ENCODE results near the gene SACM1L. TPM values are rescaled to one million over a fixed set of nuclear protein-coding genes. Genes with fewer than 3 reads are reported as not detected.

SACM1L gene
- total RNA-seq, 4 donors from 2014 or later: 23.8 to 34.6 (median 32.1) TPM

DNA sequence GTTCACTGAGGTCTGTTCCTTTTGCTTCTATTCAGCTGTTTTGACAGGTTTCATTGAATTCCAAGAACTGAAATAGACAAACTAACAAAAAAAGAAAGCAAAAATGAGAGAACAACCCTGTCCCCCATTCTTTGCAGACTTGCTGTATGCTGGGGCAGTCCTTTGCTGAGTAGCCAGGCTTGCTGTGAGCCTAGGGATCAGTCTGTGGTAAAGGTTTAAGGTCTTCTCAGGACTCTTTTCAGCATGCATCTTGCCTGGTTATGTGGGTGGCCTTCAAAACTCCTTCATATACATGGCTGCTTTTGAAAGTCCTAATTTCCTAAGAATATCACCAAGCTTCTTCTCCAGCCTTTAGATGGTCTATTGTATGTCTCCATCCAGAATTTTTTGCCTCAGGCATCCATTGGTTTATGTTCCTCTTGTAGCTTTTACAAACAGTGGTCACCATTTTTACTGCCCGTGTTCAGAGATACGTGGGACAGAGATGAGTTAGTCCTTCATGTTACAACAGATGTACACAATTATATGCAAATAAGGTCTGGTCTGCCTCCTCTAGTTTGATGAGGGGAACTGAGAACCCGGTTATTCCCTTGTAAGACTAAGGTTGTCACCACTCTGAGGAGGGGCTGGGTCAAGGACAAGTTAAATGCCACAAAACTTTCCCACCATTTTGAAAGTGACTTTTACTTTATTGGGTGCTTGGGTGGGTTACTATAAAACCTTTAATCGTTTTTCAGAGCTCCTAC is 41.4 kb downstream of the SACM1L start:
- TF ChIP-seq, protein P1, sequence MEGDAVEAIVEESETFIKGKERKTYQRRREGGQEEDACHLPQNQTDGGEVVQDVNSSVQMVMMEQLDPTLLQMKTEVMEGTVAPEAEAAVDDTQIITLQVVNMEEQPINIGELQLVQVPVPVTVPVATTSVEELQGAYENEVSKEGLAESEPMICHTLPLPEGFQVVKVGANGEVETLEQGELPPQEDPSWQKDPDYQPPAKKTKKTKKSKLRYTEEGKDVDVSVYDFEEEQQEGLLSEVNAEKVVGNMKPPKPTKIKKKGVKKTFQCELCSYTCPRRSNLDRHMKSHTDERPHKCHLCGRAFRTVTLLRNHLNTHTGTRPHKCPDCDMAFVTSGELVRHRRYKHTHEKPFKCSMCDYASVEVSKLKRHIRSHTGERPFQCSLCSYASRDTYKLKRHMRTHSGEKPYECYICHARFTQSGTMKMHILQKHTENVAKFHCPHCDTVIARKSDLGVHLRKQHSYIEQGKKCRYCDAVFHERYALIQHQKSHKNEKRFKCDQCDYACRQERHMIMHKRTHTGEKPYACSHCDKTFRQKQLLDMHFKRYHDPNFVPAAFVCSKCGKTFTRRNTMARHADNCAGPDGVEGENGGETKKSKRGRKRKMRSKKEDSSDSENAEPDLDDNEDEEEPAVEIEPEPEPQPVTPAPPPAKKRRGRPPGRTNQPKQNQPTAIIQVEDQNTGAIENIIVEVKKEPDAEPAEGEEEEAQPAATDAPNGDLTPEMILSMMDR (IDR thresholded peaks at IDR 0.05): no peak
- no peak for TF ChIP-seq POLR2A (IDR thresholded peaks at IDR 0.05)
- 78 to 82% methylated on average over 4 of the region's 4 CpGs for WGBS, 2 donors
- intact Hi-C loops (cut with DNase I; ENCODE audit: low total_unique reads): no loop called here
- H3K4me3 ChIP-seq (ENCODE audit: low read depth, poor library complexity, severe bottlenecking): no peak overlapping the region
- no peak for DNase-seq (ENCODE audit: low spot score in 2 of 2)

DNA sequence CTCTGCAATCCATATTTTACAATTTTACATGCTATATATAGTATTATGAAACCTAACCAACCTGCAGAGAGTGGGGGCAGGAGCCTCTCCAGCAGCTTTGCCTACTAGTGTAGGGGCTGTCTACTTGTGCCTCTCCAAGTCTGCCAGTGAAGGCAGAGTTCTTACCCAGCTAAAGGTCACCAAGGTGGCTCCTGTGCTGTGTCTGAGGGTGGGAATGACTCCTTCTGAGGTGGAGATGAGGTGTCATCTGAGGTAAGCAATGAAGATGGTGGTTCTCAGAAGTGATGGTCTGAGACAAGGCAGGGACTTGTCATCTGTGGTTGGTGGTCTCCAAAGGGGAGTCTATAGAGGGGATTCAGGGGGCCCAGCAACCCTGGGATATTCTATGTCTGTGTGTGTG is 47.5 kb downstream of the SACM1L start:
- TF ChIP-seq, protein P1 (IDR thresholded peaks at IDR 0.05): no peak
- no peak for TF ChIP-seq POLR2A (IDR thresholded peaks at IDR 0.05)
- H3K4me3 ChIP-seq (ENCODE audit: low read depth, poor library complexity, severe bottlenecking): no peak overlapping the region
- intact Hi-C loops (cut with DNase I; ENCODE audit: low total_unique reads): no loop called here
- DNase-seq (ENCODE audit: low spot score in 2 of 2): no peak

DNA sequence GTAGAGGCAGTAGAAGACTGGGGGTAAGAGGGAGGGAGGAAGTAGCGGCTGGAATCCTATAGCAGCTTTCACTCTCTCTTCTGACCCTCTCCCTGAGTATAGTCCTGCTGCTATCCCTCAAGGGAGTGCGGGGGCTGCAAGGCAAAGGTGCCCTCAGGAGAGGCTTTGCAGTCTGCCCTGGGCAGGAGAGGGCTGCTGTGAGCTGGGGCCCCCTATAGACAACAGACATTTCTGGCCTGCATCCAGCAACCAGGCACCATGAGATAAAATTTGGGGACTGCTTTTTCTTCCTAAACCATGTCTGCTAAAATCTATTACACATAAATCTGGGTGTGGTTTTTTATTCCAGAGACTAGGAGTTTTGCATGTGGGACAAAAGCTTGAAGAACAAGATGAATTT is 48.0 kb downstream of the SACM1L start:
- DNase-seq (ENCODE audit: low spot score in 2 of 2): no peak
- 91 to 96% methylated on average over 2 of the region's 2 CpGs for WGBS, 2 donors
- TF ChIP-seq, protein P1 (IDR thresholded peaks at IDR 0.05): no peak
- no peak for TF ChIP-seq POLR2A (IDR thresholded peaks at IDR 0.05)
- intact Hi-C loops (cut with DNase I; ENCODE audit: low total_unique reads): no loop called here
- no peak overlapping the region for H3K4me3 ChIP-seq (ENCODE audit: low read depth, poor library complexity, severe bottlenecking)

DNA sequence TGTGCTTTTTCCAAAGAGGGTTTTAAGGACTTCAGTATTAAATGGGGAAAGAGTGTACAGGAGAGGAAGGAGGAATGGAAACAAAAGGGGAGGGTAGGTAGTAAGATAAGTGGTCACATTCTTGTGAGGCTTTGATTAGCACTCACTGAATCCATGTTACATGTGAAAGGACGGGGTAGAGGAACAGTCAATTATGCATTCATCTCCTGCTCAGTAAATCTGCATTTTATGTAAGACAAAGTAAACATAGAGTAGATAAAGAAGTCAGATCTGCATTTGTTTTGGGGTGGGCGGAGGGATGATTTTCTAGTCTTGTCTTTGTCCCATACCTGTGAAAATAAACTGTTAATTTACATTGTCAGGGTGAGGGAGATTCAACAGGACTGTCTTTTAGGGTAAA is 50.8 kb downstream of the SACM1L start:
- intact Hi-C loops (cut with DNase I; ENCODE audit: low total_unique reads): no loop called here
- H3K4me3 ChIP-seq (ENCODE audit: low read depth, poor library complexity, severe bottlenecking): no peak overlapping the region
- DNase-seq (ENCODE audit: low spot score in 2 of 2): no peak
- TF ChIP-seq, protein P1 (IDR thresholded peaks at IDR 0.05): no peak
- no peak for TF ChIP-seq POLR2A (IDR thresholded peaks at IDR 0.05)
- 95 to 98% methylated on average over 2 of the region's 2 CpGs for WGBS, 2 donors

DNA sequence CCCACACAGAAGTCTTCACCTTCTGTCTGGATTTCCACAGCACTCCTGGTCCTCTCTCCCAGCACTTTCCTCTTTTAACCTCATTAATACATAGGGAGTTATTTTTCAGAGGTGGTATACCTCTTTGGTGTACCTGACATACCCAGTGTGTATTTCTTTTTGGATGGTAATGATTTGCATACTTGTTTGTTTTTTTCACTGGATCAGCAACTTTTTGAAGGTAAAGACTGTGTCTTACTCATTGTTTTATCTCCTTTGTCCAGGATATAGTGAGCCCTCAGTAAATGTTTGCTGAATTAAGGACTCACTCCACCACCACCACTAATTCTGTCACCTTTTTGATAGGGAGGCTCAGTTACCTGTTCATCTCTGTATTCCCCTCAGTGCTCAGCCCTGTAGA is 52.1 kb downstream of the SACM1L start:
- H3K4me3 ChIP-seq (ENCODE audit: low read depth, poor library complexity, severe bottlenecking): no peak overlapping the region
- no peak for DNase-seq (ENCODE audit: low spot score in 2 of 2)
- TF ChIP-seq, protein P1 (IDR thresholded peaks at IDR 0.05): no peak
- TF ChIP-seq POLR2A (IDR thresholded peaks at IDR 0.05): no peak
- intact Hi-C loops (cut with DNase I; ENCODE audit: low total_unique reads): no loop called here
